SU-DHL-6 (cell line): ENCODE results near the gene LDLRAD3.
A peak's percentile ranks its signal among the peaks of the same experiment; 100 is the strongest.

Source experiments
- H2AFZ ChIP-seq: fragments of 200-600 bp; sonication (generic); 2 replicates; pipeline ENCODE4 v1.6.1; 2014; ENCODE audit warnings: low read depth, mild to moderate bottlenecking, moderate library complexity, mixed read lengths, antibody characterized with exemption, low read length; ENCODE audit not compliant: severe bottlenecking
- H3F3A ChIP-seq: fragments of 200-600 bp; shearing (Covaris generic); 2 replicates; pipeline ENCODE4 v1.6.0; 2016; ENCODE audit warnings: antibody characterized with exemption, mild to moderate bottlenecking; ENCODE audit not compliant: insufficient read depth
- H3K27ac ChIP-seq: fragments of 200-600 bp; sonication (generic); 2 replicates; pipeline ENCODE4 v1.5.1; 2016; ENCODE audit warnings: low read depth, mild to moderate bottlenecking, low read length, moderate library complexity, mixed read lengths
- H3K27me3 ChIP-seq: fragments of 200-600 bp; sonication (generic), shearing (Covaris generic); 2 replicates; pipeline ENCODE4 v1.6.0; 2014; ENCODE audit warnings: mild to moderate bottlenecking, low read length
- H3K36me3 ChIP-seq: fragments of 200-600 bp; sonication (generic); 2 replicates; pipeline ENCODE4 v1.6.1; 2014; ENCODE audit warnings: mild to moderate bottlenecking, low read length, mixed read lengths
- H3K4me2 ChIP-seq: fragments of 300-600, 200-600 bp; shearing (Covaris generic), sonication (generic); 2 replicates; pipeline ENCODE4 v1.6.0; 2014; ENCODE audit warnings: low read length, low read depth, mild to moderate bottlenecking; ENCODE audit not compliant: poor library complexity, severe bottlenecking
- H3K4me3 ChIP-seq: fragments of 200-600 bp; sonication (generic); 2 replicates; pipeline ENCODE4 v1.5.1; 2014; ENCODE audit warnings: antibody characterized with exemption, low read length, mild to moderate bottlenecking, mixed read lengths; ENCODE audit not compliant: insufficient read depth, poor library complexity, severe bottlenecking
- H3K79me2 ChIP-seq: fragments of 200-600 bp; sonication (generic); 2 replicates; pipeline ENCODE4 v1.6.1; 2014; ENCODE audit warnings: mild to moderate bottlenecking, low read length, moderate library complexity; ENCODE audit not compliant: insufficient read depth
- H3K9ac ChIP-seq: fragments of 200-600 bp; sonication (generic); 2 replicates; pipeline ENCODE4 v1.7.0; 2014; ENCODE audit warnings: mild to moderate bottlenecking, low read length
- H3K9me2 ChIP-seq: fragments of 200-600 bp; sonication (generic); replicated peaks from 2 replicates; pipeline ENCODE4 v1.6.1; 2014; ENCODE audit warnings: low read length; ENCODE audit not compliant: insufficient read depth
- H3K9me3 ChIP-seq: fragments of 200-600 bp; sonication (generic); 2 replicates; pipeline ENCODE4 v1.6.1; 2014; ENCODE audit warnings: low read length, mixed read lengths; ENCODE audit not compliant: insufficient read depth
- H4K20me1 ChIP-seq: fragments of 200-600 bp; sonication (generic); 2 replicates; pipeline ENCODE4 v1.6.1; 2014; ENCODE audit warnings: low read depth, mild to moderate bottlenecking, antibody characterized with exemption, low read length, moderate library complexity, mixed read lengths
- EZH2phosphoT487 ChIP-seq: fragments of 200-600 bp; sonication (generic), shearing (Covaris generic); conservative IDR thresholded peaks from 2 replicates; pipeline ENCODE4 v1.6.1; 2018; ENCODE audit warnings: mild to moderate bottlenecking, antibody characterized with exemption, low read length, moderate library complexity, mixed read lengths
- TF ChIP-seq, protein P1 (sequence below): fragments of 200-600 bp; sonication (generic); IDR thresholded peaks from one replicate; pipeline ENCODE4 v1.5.1; 2017; ENCODE audit warnings: antibody characterized with exemption, mild to moderate bottlenecking, low read length, moderate library complexity; ENCODE audit not compliant: insufficient read depth, poor library complexity, severe bottlenecking

The LDLRAD3 gene

GRCh38 chr11:36264011-36264972, 320.4 kb downstream of the LDLRAD3 start:
- no peak overlapping the region for H3K9ac ChIP-seq
- no peak for TF ChIP-seq EZH2phosphoT487
- TF ChIP-seq, protein P1, sequence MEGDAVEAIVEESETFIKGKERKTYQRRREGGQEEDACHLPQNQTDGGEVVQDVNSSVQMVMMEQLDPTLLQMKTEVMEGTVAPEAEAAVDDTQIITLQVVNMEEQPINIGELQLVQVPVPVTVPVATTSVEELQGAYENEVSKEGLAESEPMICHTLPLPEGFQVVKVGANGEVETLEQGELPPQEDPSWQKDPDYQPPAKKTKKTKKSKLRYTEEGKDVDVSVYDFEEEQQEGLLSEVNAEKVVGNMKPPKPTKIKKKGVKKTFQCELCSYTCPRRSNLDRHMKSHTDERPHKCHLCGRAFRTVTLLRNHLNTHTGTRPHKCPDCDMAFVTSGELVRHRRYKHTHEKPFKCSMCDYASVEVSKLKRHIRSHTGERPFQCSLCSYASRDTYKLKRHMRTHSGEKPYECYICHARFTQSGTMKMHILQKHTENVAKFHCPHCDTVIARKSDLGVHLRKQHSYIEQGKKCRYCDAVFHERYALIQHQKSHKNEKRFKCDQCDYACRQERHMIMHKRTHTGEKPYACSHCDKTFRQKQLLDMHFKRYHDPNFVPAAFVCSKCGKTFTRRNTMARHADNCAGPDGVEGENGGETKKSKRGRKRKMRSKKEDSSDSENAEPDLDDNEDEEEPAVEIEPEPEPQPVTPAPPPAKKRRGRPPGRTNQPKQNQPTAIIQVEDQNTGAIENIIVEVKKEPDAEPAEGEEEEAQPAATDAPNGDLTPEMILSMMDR = no peak
- no peak overlapping the region for H3K27ac ChIP-seq
- no peaks in the 10 kb centered on the region for H3K9me3 ChIP-seq
- H3K4me2 ChIP-seq = no peak overlapping the region
- H3F3A ChIP-seq = no peaks in the 10 kb centered on the region
- H4K20me1 ChIP-seq = no peaks in the 10 kb centered on the region
- no peaks in the 10 kb centered on the region for H3K9me2 ChIP-seq
- H2AFZ ChIP-seq = no peak overlapping the region
- no peaks in the 10 kb centered on the region for H3K27me3 ChIP-seq
- no peaks in the 10 kb centered on the region for H3K36me3 ChIP-seq
- no peak overlapping the region for H3K4me3 ChIP-seq
- no peaks in the 10 kb centered on the region for H3K79me2 ChIP-seq

GRCh38 chr11:36264973-36265344, 321.1 kb downstream of the LDLRAD3 start:
- H3K4me2 ChIP-seq = no peak overlapping the region
- H3K9me3 ChIP-seq = no peaks in the 10 kb centered on the region
- TF ChIP-seq, protein P1 = no peak
- TF ChIP-seq EZH2phosphoT487 = no peak
- no peaks in the 10 kb centered on the region for H3K9me2 ChIP-seq
- H4K20me1 ChIP-seq = no peaks in the 10 kb centered on the region
- no peaks in the 10 kb centered on the region for H3F3A ChIP-seq
- H3K27me3 ChIP-seq = no peaks in the 10 kb centered on the region
- H3K27ac ChIP-seq = no peak overlapping the region
- no peaks in the 10 kb centered on the region for H3K79me2 ChIP-seq
- H2AFZ ChIP-seq = no peak overlapping the region
- no peak overlapping the region for H3K4me3 ChIP-seq
- no peaks in the 10 kb centered on the region for H3K36me3 ChIP-seq
- H3K9ac ChIP-seq = no peak overlapping the region

GRCh38 chr11:36265793-36266628, 322.1 kb downstream of the LDLRAD3 start:
- Histone ChIP-seq H2AFZ (no peak overlapping the region), H3K27me3 (no peaks in the 10 kb centered on the region), H3K9ac (no peak overlapping the region), H3K27ac (no peak overlapping the region), H3K4me2 (no peak overlapping the region), H3K79me2 (no peaks in the 10 kb centered on the region), H3F3A (no peaks in the 10 kb centered on the region), H4K20me1 (no peaks in the 10 kb centered on the region), H3K9me2 (no peaks in the 10 kb centered on the region), H3K36me3 (no peaks in the 10 kb centered on the region), H3K9me3 (no peaks in the 10 kb centered on the region), H3K4me3 (no peak overlapping the region)
- TF ChIP-seq EZH2phosphoT487 = no peak
- TF ChIP-seq, protein P1 = peak; percentile 83
